GM18526 (cell line): ENCODE results near the gene PRKN.

ENCODE experiments used
- POLR2A ChIP-seq: IDR thresholded peaks from 3 replicates; pipeline ENCODE4 v1.6.1; 2011; ENCODE audit not compliant: insufficient read length; ENCODE audit errors: extremely low read depth

Gene PRKN

GRCh38 chr6:162666246-162666645 lies 61.3 kb downstream of the PRKN start:
- no peak for TF ChIP-seq POLR2A

DNA sequence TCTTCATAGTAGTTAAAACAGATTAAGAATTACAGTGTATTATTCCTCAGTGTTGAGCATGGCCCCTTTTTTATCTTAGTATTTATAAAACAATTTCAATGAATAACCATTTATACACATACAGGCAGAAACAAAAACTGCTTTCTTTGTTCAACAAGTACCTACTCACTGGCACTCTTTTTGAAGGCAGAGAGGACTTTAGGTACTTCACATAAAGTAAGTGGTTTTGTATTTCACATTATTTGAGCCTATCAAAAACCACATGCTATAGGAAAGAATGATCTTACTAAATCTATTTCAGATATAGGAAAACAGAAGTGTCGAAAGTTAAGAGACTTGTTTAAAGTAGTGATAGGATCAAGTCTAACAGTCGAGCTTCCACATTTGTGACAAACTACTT lies 73.8 kb downstream of the PRKN start:
- no peak for TF ChIP-seq POLR2A

GRCh38 chr6:162651505-162651904 lies 76.1 kb downstream of the PRKN start:
- no peak for TF ChIP-seq POLR2A

DNA sequence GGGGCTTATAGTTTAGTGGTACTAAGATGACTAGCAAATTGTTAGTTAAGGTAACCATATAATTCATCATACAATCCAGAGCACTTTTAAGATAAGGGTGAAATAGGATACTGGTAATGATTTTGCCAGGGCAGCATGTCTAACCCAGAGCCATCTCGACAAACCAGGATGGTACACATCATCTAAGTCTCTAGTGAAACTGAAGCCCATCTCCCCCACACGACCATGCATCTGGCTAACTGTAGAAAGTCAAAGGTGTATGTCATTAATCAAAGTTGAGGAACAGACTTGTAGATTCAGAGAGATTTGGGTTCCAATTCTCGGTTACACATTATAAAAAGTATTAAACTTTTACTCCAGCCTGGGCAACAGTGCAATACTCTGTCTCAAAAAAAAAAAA lies 78.3 kb downstream of the PRKN start:
- no peak for TF ChIP-seq POLR2A

GRCh38 chr6:162644153-162644552 lies 83.4 kb downstream of the PRKN start:
- TF ChIP-seq POLR2A, result no peak

- no peak for TF ChIP-seq POLR2A
These were observed 86.8 kb downstream of the PRKN start for GRCh38 chr6:162640756-162641155.

DNA sequence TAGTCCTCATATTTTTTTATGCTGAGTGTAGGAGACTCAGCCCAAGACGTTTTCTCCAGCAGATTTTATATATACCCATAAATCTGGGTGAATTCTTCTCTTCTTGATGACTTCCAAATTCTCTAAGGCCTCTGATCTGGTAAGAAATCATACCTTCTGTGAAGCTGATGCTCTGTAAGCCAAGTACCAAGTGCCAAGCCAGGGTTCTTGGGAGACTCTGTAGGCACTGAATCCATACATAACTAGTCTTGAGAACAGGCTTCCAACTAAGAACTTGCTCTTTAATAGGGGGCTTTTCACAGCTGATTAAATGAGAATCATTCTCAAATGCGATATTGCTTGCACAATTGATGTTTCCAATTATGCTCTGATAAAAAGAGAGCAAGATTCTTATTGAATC lies 87.6 kb downstream of the PRKN start:
- TF ChIP-seq POLR2A, result no peak

DNA sequence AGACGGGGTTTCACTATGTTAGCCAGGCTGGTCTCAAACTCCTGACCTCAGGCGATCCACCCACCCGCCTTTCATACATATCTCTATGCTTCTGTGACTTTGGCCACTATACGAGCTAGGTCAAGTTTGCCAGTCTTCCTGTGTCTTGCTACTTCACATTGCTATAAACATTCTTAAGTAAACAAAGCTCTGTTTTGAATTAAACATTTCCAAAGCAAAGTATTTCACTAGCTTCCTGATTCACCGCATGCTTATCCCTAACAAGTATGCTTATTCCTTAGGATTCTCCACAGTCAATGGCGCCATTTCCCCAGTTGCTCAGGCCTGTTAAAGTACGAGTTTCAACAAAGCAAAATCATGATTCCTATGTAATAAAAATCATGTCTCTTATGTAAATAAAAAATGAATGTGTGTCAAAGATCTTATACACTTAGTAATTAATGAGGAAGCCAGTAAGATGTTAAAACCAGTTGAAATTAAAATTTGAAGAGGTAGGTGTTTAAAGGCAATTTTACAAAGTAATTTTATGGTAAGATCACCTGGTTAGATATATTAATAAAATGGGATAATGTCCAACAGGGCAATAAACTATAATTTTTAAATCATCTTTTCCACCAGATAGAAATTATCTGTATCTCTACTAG lies 88.5 kb downstream of the PRKN start:
- TF ChIP-seq POLR2A, result no peak

GRCh38 chr6:162637317-162637716 lies 90.2 kb downstream of the PRKN start:
- TF ChIP-seq POLR2A, result no peak

GRCh38 chr6:162636167-162636566 lies 91.4 kb downstream of the PRKN start:
- TF ChIP-seq POLR2A, result no peak

- no peak for TF ChIP-seq POLR2A
These were observed 96.0 kb downstream of the PRKN start for GRCh38 chr6:162631546-162631945.

DNA sequence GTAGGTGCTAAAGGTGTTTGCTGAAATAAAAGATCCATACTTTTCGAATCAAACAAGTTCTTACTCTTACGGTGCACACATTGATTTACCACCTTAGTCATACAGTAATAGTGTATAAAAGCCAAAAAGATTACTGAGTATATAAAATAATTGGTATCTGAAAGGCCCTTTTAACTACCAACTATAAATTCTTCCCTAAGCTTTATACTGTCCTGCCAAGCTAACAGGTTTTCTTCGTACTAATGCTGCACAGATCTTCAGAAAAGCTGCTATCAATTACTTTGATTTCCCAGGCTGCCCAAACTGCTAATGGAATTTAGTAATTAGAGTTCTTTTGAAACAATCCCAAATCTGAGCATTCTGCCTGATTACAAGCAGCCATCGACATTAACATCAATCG lies 97.5 kb downstream of the PRKN start:
- TF ChIP-seq POLR2A, result no peak

DNA sequence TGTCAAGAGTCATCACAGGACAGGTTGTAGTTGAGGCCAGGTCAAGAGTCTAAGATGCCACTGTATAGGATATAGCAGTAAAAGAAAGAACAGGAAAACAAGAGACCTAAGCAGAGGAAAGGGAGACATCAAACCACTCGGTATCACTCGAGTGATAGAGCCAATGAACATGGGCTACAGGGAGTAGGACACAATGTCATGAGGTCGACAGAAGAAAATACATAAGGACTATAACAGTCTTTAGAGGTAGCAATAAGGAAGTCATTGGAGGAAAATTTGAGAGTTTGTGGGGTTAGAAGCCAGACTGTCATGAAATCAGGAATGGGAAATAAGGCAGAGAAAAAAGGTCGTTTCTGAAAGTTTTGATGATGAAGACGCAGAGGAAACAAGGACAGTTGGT lies 99.7 kb downstream of the PRKN start:
- TF ChIP-seq POLR2A, result no peak

- no peak for TF ChIP-seq POLR2A
These were observed 100.2 kb downstream of the PRKN start for GRCh38 chr6:162627362-162627761.

DNA sequence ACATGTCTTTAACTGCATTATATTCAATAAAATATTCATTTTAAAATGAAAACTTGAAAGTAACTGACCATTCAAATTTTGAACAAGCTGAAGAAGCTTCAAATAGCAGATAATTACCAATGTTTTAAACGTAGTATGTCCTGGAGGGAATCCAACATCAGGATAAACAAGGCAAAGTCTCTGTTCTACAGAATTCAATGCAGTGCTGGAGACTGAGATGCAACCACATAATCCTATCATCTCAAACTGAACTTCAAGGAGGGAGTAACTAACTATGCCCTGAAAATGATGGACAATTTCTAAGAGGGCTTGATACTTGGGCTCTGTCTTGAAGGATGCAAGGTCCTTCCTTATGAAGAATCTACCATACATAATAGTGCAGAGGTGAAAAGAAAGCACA lies 100.7 kb downstream of the PRKN start:
- no peak for TF ChIP-seq POLR2A

GRCh38 chr6:162625846-162626540 lies 101.6 kb downstream of the PRKN start:
- TF ChIP-seq POLR2A, result no peak

DNA sequence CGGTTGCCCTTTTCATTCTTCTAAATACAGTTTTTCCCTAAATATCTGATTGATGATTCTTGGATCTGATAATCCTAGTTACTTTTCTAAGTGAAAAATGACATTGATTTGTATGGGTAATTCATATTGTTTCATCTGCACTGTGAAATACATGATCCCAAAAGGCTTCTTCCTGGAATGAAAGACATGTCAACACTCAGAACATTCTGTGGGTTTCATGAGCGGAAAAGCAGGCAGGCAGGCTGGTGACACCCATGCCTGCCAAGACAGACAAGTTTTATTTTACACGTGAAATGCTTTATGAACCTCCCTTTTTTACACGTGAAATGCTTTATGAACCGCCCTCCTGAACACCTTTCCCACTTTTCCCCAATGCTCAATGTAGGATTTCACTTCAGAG lies 105.0 kb downstream of the PRKN start:
- no peak for TF ChIP-seq POLR2A

DNA sequence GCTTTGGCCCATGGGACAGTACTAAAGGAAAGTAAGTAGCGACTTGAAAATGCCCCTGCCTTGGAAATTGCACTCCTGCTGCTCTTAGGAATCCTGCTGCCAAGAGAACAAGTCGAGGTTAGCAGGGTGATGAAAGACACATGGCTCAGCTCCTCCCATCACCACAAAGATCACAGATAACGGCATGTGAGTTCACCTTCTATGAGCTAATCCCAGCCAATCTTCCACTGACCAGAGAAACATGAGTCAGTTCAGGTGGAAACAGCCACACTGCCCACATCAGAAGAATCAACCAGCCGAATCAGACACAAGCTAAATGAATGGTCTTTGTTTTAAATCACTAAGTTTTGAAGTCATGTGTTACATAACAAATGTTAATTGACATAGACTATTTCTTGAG lies 106.3 kb downstream of the PRKN start:
- no peak for TF ChIP-seq POLR2A

DNA sequence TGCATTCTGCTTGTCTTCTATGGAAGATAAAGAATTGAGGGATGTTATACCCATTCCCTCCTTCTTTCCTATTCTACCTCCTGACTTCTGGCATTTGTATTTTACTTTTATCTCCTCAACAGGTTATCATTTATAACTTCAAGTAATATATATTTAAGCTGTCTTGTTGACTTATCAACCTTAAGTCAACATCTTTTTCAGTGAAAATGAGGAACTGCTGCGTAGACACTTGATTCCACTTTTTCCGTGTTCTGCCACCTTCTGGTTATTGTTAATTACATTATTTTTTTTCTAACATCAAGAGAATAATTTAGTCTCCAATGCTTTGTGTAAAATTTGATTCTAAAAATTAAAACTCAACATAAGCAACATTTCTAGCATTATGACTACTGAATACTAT lies 107.5 kb downstream of the PRKN start:
- no peak for TF ChIP-seq POLR2A
